HCEC 1CT (cell line): ENCODE results near the gene EDEM1.
"Not testable (repeated sequence)": the region's sequence is repeated elsewhere in the genome, so short reads cannot be mapped to it uniquely, and the experiment has no call there.

Experiments used
- DNase-seq: peaks from one replicate; pipeline ENCODE4 v3.0.0-alpha.2; 2017

EDEM1 gene

DNA sequence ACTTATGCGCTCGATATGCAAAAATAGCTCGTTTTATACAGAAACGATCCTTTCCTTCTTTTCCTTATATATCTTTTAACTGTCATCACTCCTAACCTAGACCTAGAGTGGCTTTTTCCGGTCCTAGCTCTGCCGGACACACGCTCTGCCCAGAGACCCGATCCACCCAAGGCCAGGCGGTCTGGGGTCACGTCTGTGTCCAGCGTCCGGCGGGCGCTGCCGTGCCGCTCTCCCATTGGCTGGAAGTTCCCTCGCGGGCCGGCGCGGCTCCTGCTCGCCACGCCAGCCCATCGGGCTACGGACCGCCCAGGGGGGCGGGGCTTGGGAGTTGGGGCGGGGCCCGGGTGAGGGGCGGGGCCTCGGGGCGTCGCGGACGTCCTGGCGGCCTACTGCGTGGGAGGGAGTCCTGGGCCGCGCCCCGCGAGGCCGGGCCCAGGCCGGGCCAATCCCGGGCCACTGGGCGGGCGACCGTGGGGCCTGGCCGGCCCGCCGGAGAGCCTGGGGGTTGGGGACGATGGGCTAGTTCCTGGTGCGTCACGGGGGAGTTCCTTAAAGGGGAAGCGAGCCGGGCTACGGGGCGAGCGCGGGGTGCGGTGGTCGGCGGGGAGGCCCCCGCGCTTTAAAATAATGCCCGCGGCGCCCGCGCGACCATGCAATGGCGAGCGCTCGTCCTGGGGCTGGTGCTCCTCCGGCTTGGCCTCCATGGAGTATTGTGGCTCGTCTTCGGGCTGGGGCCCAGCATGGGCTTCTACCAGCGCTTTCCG lies at the start of gene EDEM1:
Gene EDEM1, plus strand, starts transcription at position 552 of the 764 bp plus-strand sequence. Its CDS starts 99 bp downstream, at position 651.
- DNase-seq: peak; percentile 95

DNA sequence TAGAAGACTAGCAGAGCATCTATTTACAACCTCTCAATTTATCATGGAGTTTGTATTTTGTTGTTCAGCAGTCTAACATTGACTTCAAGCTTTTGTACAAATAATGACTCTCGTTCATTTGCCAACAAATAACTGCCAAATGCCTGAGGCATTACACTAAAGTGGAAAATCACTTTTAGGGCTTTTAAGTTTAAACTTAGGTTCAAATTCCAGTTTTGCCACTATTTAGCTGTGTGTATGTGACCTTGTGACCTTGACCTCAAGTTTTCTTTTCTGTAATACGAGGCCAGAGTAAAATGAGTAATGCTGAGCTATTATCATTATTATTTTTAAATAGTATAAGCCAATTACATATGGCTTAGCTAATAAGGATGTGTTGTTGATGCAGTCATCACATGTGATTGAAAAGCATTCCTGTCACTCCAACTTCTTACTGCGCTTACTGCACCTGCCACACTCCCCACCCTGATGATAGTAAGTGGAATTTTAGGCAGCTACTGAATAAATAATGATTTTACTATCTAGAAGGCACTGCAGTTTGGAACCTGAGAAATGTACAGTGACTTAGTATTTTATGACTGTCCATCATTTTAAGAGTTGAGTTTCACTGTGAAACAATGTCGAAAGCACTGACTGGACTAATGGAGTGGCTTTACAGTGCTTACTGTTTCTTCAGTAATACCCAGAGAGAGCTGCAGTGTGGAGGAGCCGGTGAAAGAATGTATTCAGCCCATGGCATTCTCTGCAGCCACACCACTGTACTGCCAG lies 49.1 kb upstream of the EDEM1 start:
- peak; percentile 82 for DNase-seq

GRCh38 chr3:5140230-5140621 lies 47.3 kb upstream of the EDEM1 start:
- DNase-seq: no peak

GRCh38 chr3:5140839-5141238 lies 46.7 kb upstream of the EDEM1 start:
- no peak for DNase-seq

GRCh38 chr3:5141760-5142159 lies 45.7 kb upstream of the EDEM1 start:
- no peak for DNase-seq

DNA sequence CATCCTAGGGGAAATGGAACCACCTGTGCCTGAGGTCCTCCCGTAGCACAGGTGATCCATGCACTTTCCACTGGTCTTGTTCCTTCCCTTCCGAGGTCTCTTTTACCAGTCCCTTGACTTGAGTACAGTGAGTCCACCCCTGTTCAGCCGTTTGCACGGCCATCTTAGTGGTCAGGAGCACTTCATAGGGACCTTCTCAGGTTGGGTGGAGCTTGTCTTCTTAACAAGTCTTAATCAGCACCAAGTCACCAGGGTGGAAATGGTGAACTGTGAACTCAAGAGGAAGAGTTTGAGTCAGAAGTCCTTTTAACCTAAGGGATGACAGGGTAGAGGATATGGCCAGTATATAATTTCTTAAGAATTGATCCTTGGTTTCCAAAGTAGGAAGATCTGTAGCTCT lies 44.0 kb upstream of the EDEM1 start:
- DNase-seq: no peak

GRCh38 chr3:5144316-5144994 lies 43.1 kb upstream of the EDEM1 start:
- DNase-seq: no peak

GRCh38 chr3:5145120-5145519 lies 42.4 kb upstream of the EDEM1 start:
- no peak for DNase-seq

DNA sequence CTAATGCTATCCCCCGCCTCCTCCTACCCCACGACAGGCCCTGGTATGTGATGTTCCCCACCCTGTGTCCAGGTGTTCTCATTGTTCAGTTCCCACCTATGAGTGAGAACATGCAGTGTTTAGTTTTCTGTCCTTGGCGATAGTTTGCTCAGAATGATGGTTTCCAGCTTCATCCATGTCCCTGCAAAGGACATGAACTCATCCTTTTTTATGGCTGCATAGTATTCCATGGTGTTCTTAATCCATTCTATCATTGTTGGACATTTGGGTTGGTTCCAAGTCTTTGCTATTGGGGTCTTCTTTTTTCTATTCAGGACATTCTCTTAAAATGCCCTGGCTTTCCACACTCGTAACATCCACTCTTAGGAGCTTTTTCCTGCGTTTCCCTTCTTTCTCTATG lies 40.4 kb upstream of the EDEM1 start:
- DNase-seq: not testable (repeated sequence)

DNA sequence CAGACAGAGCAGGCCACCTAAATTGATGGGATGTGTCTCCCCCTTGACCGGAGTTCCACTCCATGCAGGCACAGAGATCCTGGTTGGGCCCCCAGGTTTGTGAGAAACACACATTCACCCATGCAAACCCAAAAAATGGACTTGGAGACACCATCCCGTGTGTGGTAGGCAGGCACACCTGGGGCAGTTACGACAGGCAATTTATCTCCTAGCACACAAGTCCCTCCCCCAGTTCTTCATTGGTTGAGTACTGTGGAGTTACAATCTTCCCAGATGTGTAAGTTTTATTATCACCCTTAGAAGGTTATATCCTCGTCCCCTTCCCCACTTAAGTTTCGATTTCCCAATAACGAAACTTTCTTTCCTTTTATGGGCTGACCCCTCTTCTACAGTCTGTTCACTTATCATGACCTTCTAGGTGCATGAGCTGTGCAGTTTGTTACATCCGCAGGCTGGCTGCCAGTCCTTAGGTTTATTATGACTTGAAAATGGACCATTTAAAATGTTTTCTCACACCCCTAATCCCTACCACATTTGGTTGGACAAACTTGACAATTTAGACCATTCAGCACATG lies 38.1 kb upstream of the EDEM1 start:
- no peak for DNase-seq

GRCh38 chr3:5151586-5151985 lies 35.9 kb upstream of the EDEM1 start:
- no peak for DNase-seq

GRCh38 chr3:5153074-5153473 lies 34.4 kb upstream of the EDEM1 start:
- DNase-seq: no peak

DNA sequence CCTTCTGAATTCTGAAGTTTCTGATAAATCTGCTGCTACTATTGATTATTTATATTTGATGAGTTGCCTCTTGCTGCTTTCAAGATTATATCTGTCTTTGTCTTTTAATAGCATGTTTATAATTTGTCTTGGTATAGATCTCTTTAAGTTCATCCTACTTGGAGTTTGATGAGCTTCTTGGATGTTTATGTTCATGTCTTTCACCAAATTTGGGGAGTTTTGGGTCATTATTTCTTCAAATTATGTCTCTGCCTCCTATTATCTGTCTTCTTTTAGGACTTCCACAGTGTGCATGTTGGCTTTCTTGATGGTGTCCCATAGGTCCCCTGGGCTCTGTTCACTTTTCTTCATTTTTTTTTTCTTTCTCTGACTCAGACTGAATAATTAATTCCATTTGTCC lies 32.3 kb upstream of the EDEM1 start:
- no peak for DNase-seq

GRCh38 chr3:5160321-5160720 lies 27.2 kb upstream of the EDEM1 start:
- DNase-seq: no peak

DNA sequence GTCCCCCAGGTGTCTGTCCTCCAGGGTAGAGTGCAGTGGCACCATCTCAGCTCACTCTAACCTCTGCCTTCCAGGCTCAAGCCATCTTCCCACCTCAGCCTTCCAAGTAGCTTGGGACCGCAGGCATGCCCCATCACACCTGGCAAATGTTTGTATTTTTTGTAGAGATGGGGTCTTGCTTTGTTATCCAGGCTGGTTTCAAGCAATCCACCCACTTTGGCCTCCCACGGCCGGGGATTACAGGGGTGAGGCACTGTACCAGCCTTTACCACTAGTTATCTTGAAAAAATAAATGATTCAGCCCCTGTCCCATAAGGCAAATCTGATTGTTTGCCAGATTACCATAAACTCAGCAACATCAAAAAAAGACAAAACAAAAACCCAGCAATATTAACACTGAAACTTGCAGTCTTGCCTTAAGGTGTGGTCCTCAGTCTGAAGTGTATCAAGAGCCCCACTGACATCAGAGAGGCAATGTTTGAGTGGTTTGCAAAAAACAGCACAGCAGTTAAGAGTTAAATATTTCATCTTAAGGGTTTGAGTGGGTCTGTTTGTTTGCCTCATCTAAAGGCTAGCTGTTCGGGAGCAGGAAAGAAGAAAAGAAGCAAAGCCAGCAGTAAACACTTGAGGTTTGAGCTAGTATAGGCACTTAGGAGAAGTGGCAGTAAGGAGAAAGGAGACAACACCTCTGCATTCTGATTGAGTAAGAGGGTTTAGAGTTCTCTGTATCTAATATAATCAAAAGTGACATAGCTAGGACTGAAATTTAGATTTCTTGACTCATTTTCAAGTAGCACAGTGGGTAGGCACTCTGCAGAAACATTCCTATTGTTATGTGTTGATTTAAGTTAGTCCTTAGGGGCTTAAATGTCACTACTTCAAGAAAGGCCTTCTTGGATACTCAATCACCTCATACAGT lies 26.3 kb upstream of the EDEM1 start:
- no peak for DNase-seq

DNA sequence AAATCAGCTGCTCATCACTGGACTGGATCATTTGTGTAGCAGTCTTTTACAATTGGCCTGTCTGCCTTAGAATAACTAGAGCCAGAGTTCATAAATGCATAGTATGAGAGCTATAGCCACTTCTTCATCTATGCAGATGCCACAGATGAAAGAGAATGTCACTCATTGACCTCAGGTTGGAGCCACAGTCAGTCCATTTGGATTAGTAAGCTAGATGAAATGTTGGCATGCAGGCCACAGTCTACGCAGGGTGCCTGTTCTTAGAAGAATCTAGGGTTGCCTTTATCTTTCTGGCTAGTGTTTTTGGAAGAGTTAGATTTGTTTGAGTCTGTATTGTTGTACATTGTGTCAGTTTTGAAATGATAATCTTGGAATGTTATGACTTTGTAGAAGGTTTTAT lies 25.4 kb upstream of the EDEM1 start:
- peak; percentile 64 for DNase-seq

DNA sequence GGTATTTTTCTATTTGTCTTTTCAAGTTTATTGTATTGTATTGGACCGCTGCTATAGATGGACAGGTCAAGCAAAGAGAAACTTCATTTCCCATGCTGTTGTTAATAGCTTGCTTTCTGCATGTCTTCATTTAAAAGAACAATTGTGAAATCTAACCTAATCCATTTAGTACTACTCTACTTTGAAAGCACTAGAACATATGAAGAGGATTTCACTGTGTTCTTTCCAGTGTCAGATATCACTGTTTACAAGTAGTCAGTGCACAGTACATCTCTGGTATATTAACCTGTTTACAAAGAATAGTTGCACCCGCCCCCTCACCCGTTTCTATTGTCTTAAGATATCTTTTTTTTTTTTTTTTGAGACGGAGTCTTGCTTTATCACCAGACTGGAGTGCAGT lies 21.8 kb upstream of the EDEM1 start:
- no peak for DNase-seq

- DNase-seq: no peak
Measured at GRCh38 chr3:5166846-5167245, 20.7 kb upstream of the EDEM1 start.

DNA sequence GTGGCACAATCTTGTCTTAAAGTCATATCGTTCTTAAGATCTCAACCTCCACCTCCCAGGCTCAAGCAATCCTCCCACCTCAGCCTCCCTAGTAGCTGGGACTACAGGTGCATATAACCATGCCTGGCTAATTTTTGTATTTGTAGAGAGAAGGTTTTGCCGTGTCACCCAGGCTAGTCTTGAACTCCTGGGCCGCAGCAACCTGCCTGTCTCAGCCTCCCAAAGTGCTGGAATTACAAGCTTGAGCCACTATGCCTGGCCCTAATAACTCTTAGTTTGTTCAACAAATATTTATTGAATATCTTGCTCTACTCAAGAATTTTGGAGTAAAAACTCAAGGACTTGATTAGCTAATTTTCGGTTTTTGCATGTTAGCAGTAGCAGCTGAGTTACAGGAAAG lies 19.4 kb upstream of the EDEM1 start:
- no peak for DNase-seq

DNA sequence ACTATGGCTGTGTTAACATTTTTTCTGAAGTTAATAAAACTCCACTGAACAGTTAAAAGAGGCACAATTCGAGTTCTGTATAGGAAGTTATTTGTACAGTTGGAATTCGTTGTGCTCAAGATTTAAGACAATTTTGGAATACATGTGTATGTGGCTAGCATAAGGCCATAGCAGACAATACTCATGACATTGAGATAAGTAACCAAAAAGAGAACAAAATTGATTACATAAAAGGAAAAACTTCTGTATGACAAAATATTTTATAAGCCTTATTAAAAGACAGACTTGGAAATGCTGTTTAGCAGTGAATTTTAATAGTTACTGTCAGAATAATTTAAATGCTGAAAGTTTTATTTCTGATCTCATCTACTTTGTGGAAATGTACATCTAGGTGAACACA lies 17.7 kb upstream of the EDEM1 start:
- no peak for DNase-seq

DNA sequence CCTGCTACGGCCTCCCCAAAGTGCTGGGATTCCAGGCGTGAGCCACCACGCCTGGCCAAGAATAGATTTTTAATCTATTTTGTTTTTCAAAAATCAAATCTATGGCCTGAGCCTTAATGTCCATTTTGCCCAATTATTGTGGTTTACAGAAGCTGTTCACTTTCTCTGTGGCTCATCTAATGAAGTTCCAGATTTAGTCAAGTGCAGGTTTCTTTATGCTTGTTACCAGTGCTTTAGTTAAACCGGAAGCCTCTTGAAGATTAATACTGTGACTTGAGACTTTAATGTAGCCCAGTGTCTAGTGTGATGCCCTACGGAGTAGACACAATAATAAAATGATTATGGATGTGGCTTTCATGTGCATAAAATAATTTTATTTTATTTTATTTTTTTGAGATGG lies 16.5 kb upstream of the EDEM1 start:
- DNase-seq: no peak

- DNase-seq: no peak
Measured at GRCh38 chr3:5172018-5172417, 15.5 kb upstream of the EDEM1 start.
